Heart right ventricle (tissue), 16 donors: ENCODE data around the gene MPRIP. TPM values are rescaled to one million over a fixed set of nuclear protein-coding genes. Genes with fewer than 3 reads are reported as not detected.

Source experiments
- ATAC-seq, 8 donors: fragments of 200-7000 bp; cut with Tn5 transposase; one replicate each; pipeline ENCODE4 v1.9.1; 2020; ENCODE audit warnings: mild to moderate bottlenecking in 8 of 8, moderate library complexity in 8 of 8, moderate number of reproducible peaks in 1 of 8
- DNase-seq, 2 donors: peaks; one replicate each; pipeline ENCODE4 v3.0.0-alpha.2; 2020
- H3K27ac ChIP-seq, 10 donors: fragments of 200-600 bp; sonication (generic) in 2 of 10; one replicate each; pipeline versions ENCODE4 v1.5.0 to v1.8.0; 2020 to 2022; ENCODE audit warnings: mild to moderate bottlenecking in 3 of 10
- H3K27me3 ChIP-seq, 7 donors: fragments of 200-600 bp; one replicate each; pipeline ENCODE4 v1.8.0; 2021 to 2022; ENCODE audit warnings: mild to moderate bottlenecking in 2 of 7
- H3K36me3 ChIP-seq, 9 donors: fragments of 200-600 bp; sonication (generic) in 1 of 9; one replicate each; pipeline versions ENCODE4 v1.5.0 to v1.8.0; 2020 to 2022; ENCODE audit warnings: mild to moderate bottlenecking in 2 of 9
- H3K4me1 ChIP-seq, 9 donors: fragments of 200-600 bp; sonication (generic) in 1 of 9; one replicate each; pipeline versions ENCODE4 v1.5.0 to v1.8.0; 2020 to 2022; ENCODE audit warnings: mild to moderate bottlenecking in 4 of 9
- H3K4me3 ChIP-seq, 10 donors: fragments of 200-600 bp; sonication (generic) in 2 of 10; one replicate each; pipeline versions ENCODE4 v1.5.0 to v1.8.0; 2020 to 2022; ENCODE audit warnings: mild to moderate bottlenecking in 7 of 10, moderate library complexity in 2 of 10
- H3K9me3 ChIP-seq, 11 donors: fragments of 200-600 bp in 10 of 11; sonication (generic) in 2 of 11; one replicate each; pipeline versions ENCODE4 v1.5.0 to v1.8.0; 2013 to 2022; ENCODE audit warnings: mild to moderate bottlenecking in 2 of 11, control low read depth in 1 of 11, moderate library complexity in 1 of 11
- CTCF ChIP-seq, 9 donors: fragments of 200-600 bp; sonication (generic) in 2 of 9; IDR thresholded peaks; one replicate each; pipeline versions ENCODE4 v1.5.0 to v1.8.0; 2021 to 2022; ENCODE audit warnings: antibody characterized with exemption in 9 of 9, mild to moderate bottlenecking in 5 of 9, moderate library complexity in 1 of 9
- WGBS, 2 donors: extraction: QIAGEN DNeasy Blood & Tissue Kit; methylation state at CpG; one replicate each; pipeline ENCODE4 v1.1.7; 2013; ENCODE audit warnings: inconsistent platforms in 1 of 2; 5-methylcytosine and 5-hydroxymethylcytosine counted together
- intact Hi-C, 10 donors: fragments of 100-400 bp; cut with DNase I; formaldehyde crosslinking; loops; one replicate each; pipeline versions ENCODE4 v1.11.1 to v1.14.2; 2022
- polyA plus RNA-seq, 2 donors: library from polyadenylated mRNA; stranded (reverse); fragments of 200-250 nt; gene quantifications; one replicate each; pipeline ENCODE4 v1.2.3, GENCODE V29; 2013
- total RNA-seq, 10 donors: library from RNA; stranded (reverse); fragmentation: NEBNext Ultra II Directional in 3 of 10; extraction: Animal tissue kit (Norgen Biotek cat#: 25700) in 3 of 10; gene quantifications; one replicate each; pipeline versions ENCODE4 v1.2.1 to v1.2.4, GENCODE V29; 2021 to 2023
- donor health status: Arrhythmogenic right ventricular cardiomyopathy.
- donor health status: ischemic (EF 13 %, LVEDD 7.1; RV severe dilation, severe dysfunction).
- donor health status: healthy with polysubstance abuse.
- donor health status: DM: no; HTN: yes; CAD: no.
- donor health status: DM: no; HTN: no; CAD: no.
- donor health status: ischemic (EF 25% LVEDD 6.9; RV normal size, moderate dysfunction).
- donor health status: ischemic (EF 25% LVEDD 5.7; RV mildly dilated, moderate dysfunction).
- donor health status: healthy.
- donor health status: DM: yes; HTN: yes; CAD: no.
- donor health status: Ischemic cardiomyopathy.
- donor health status: ischemic (EF 35%, LVEDD 5.7; RV mildly dilated, moderate dysfunction).
- donor health status: nonischemic (EF 11% LVEDD 7.7; RV severe dilation, severe dysfunction).
- donor health status: DM: yes; HTN: yes; CAD: no.
- donor health status: PGD.
- donor health status: ischemic (EF 29% LVEDD 5.4; RV normal size, mild dysfunction).
- donor health status: nonischemic (EF 23%, LVEDD 6.1; RV moderate dilation, normal function).

MPRIP gene
- total and polyA plus RNA-seq, 12 donors = 225 to 409 (median 321) TPM

- DNase-seq = peak; percentile 65 to 83
- Histone ChIP-seq H3K9me3 (no peaks in the 10 kb centered on the region), H3K36me3 (peaks cover 0 to 29% (median 0%) of the 10 kb centered on the region in 9 donors), H3K4me3 (peak within 1 kb of the TSS; percentile 29 to 64 (median 54)), H3K4me1 (peaks cover 23 to 54% (median 38%) of the 10 kb centered on the region in 9 donors), H3K27ac (peak within 1 kb of the TSS; percentile 41 to 87 (median 80)), H3K27me3 (no peaks in the 10 kb centered on the region)
- TF ChIP-seq CTCF (IDR thresholded peaks at IDR 0.05) = no peak
- WGBS, 2 donors = 24 to 36% methylated on average over 52 to 78 of the region's 78 CpGs
- peak; percentile 8 to 71 (median 54) for ATAC-seq
- intact Hi-C loops = loop anchor here in 3 of 10 donors (5.0 to 10.0 kb wide), 2 partner anchors 54 to 202 kb away; no protein-coding TSS in a partner anchor
Observed at GRCh38 chr17:17206124-17206912, 164.1 kb downstream of the MPRIP start, which contains the start of gene PLD6. Gene PLD6 (minus strand): TSS chr17:17206333. CDS start chr17:17206286, 47 bp downstream.

GRCh38 chr17:17206913-17207335 lies 164.7 kb downstream of the MPRIP start:
- Histone ChIP-seq H3K4me3 (no peak overlapping the region), H3K4me1 (peaks cover 23 to 48% (median 35%) of the 10 kb centered on the region in 9 donors)
- 62 to 70% methylated on average over 16 of the region's 16 CpGs for WGBS, 2 donors

GRCh38 chr17:17207998-17208397 lies 165.7 kb downstream of the MPRIP start:
- DNase-seq = no peak
- ATAC-seq = no peak
- H3K9me3 ChIP-seq = no peaks in the 10 kb centered on the region
- WGBS, 2 donors = 81 to 87% methylated on average over 8 of the region's 8 CpGs
- peak overlapping the region in 1 of 10 donors; percentile 56 for H3K27ac ChIP-seq
- intact Hi-C loops = loop anchor here in 3 of 10 donors (5.0 to 10.0 kb wide), 2 partner anchors 56 to 203 kb away; no protein-coding TSS in a partner anchor
- peaks cover 0 to 32% (median 4%) of the 10 kb centered on the region in 9 donors for H3K36me3 ChIP-seq
- TF ChIP-seq CTCF (IDR thresholded peaks at IDR 0.05) = no peak
- peaks cover 17 to 38% (median 27%) of the 10 kb centered on the region in 9 donors for H3K4me1 ChIP-seq
- H3K4me3 ChIP-seq = no peak overlapping the region
- no peaks in the 10 kb centered on the region for H3K27me3 ChIP-seq

More at GRCh38 chr17:17206913-17207335, 164.7 kb downstream of the MPRIP start:
- peaks cover 0 to 32% (median 0%) of the 10 kb centered on the region in 9 donors for H3K36me3 ChIP-seq
- no peaks in the 10 kb centered on the region for H3K27me3 ChIP-seq
- peak in 2 of 8 donors; percentile 1 to 28 for ATAC-seq
- peak overlapping the region in 9 of 10 donors; percentile 56 to 87 (median 68) for H3K27ac ChIP-seq
- intact Hi-C loops = loop anchor here in 3 of 10 donors (5.0 to 10.0 kb wide), 2 partner anchors 55 to 202 kb away; no protein-coding TSS in a partner anchor
- DNase-seq = no peak
- H3K9me3 ChIP-seq = no peaks in the 10 kb centered on the region
- no peak for TF ChIP-seq CTCF (IDR thresholded peaks at IDR 0.05)

GRCh38 chr17:17213775-17214174 lies 171.5 kb downstream of the MPRIP start:
- peaks cover 0 to 90% (median 56%) of the 10 kb centered on the region in 9 donors for H3K36me3 ChIP-seq
- no peak overlapping the region for H3K27ac ChIP-seq
- no peak overlapping the region for H3K4me3 ChIP-seq
- H3K27me3 ChIP-seq = no peaks in the 10 kb centered on the region
- ATAC-seq (peak in 7 of 8 donors; percentile 26 to 58 (median 51)), DNase-seq (no peak)
- H3K9me3 ChIP-seq = no peaks in the 10 kb centered on the region
- TF ChIP-seq CTCF (IDR thresholded peaks at IDR 0.05) = no peak
- 64 to 71% methylated on average over 10 of the region's 10 CpGs for WGBS, 2 donors
- H3K4me1 ChIP-seq = peaks cover 0 to 5% (median 0%) of the 10 kb centered on the region in 9 donors
- intact Hi-C loops = no loop called here
